Osteoblast (primary cell): ENCODE measurements around the gene TEX11. TPM values are rescaled to one million over a fixed set of nuclear protein-coding genes. Genes with fewer than 3 reads are reported as not detected.
"Not testable (repeated sequence)": the region's sequence is repeated elsewhere in the genome, so short reads cannot be mapped to it uniquely, and the experiment has no call there.

Experiments used
- DNase-seq: peaks from one replicate; pipeline ENCODE4 v3.0.0; 2011; ENCODE audit warnings: low spot score, mixed read lengths; ENCODE audit not compliant: insufficient read length; ENCODE audit errors: missing footprints
- H2AFZ ChIP-seq: 2 replicates; pipeline ENCODE4 v1.6.0; 2011; ENCODE audit warnings: mild to moderate bottlenecking, low read length
- H3K27ac ChIP-seq: 2 replicates; pipeline ENCODE4 v1.5.1; 2011; ENCODE audit warnings: mild to moderate bottlenecking, low read depth, low read length, moderate library complexity
- H3K27me3 ChIP-seq: 2 replicates; pipeline ENCODE4 v1.6.0; 2012; ENCODE audit warnings: mild to moderate bottlenecking, control low read depth, inconsistent platforms, low read length, moderate library complexity; ENCODE audit not compliant: insufficient read depth
- H3K36me3 ChIP-seq: 2 replicates; pipeline ENCODE4 v1.5.1; 2011; ENCODE audit warnings: mild to moderate bottlenecking, low read length, control low read depth, moderate library complexity; ENCODE audit not compliant: insufficient read depth
- H3K4me1 ChIP-seq: 2 replicates; pipeline ENCODE4 v1.5.1; 2011; ENCODE audit warnings: mild to moderate bottlenecking, low read length, control low read depth, moderate library complexity; ENCODE audit not compliant: insufficient read depth
- H3K4me2 ChIP-seq: 2 replicates; pipeline ENCODE4 v1.6.0; 2011; ENCODE audit warnings: mild to moderate bottlenecking, low read length; ENCODE audit not compliant: insufficient read depth
- H3K4me3 ChIP-seq: fragments of 200-600 bp; sonication (generic); 3 replicates; pipeline ENCODE4 v1.5.1; 2012; ENCODE audit warnings: mild to moderate bottlenecking, low read length, inconsistent platforms; ENCODE audit not compliant: insufficient read depth
- H3K79me2 ChIP-seq: 2 replicates; pipeline ENCODE4 v1.6.0; 2012; ENCODE audit warnings: mild to moderate bottlenecking, low read length, control low read depth, inconsistent platforms; ENCODE audit not compliant: insufficient read depth
- H3K9me3 ChIP-seq: 2 replicates; pipeline ENCODE4 v1.5.1; 2011; ENCODE audit warnings: low read depth, low read length, control low read depth
- H4K20me1 ChIP-seq: 2 replicates; pipeline ENCODE4 v1.6.0; 2012; ENCODE audit warnings: mild to moderate bottlenecking, low read length, control low read depth; ENCODE audit not compliant: insufficient read depth
- CTCF ChIP-seq: IDR thresholded peaks from 2 replicates; pipeline ENCODE4 v1.5.1; 2011; ENCODE audit warnings: mild to moderate bottlenecking, low read depth, low read length, moderate library complexity; ENCODE audit errors: extremely low read depth
- total RNA-seq: library from RNA; depleted of rRNA; stranded (reverse); fragments of >200 nt; gene quantifications from 2 replicates; pipeline ENCODE4 v1.2.3, GENCODE V29; 2012

TEX11 gene
- total RNA-seq, 1 donor = not detected

DNA sequence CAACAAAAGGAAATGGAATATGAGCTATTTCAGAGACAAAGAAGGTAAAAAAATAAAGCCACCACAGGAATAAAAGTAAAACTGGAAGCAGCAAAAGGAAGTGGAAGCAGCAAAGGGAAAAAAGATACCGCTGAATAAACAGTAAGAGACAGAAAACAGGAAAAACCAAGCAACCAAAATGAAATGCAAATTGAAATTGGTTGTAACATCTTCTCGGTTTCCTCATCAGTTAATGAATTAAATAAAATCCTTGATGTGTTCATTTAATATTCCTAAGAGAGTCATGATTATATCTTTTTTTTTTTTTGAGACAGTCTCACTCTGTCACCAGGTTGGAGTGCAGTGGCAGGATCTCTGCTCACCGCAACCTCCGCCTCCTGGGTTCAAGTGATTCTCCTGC is 331.1 kb downstream of the TEX11 start:
- no peak overlapping the region for H3K4me2 ChIP-seq
- H3K36me3 ChIP-seq = no peaks in the 10 kb centered on the region
- H2AFZ ChIP-seq = no peak overlapping the region
- TF ChIP-seq CTCF = no peak
- DNase-seq = no peak
- no peaks in the 10 kb centered on the region for H3K4me1 ChIP-seq
- H3K79me2 ChIP-seq = no peaks in the 10 kb centered on the region
- H4K20me1 ChIP-seq = no peaks in the 10 kb centered on the region
- no peak overlapping the region for H3K4me3 ChIP-seq
- H3K27me3 ChIP-seq = no peaks in the 10 kb centered on the region
- H3K9me3 ChIP-seq = no peaks in the 10 kb centered on the region
- no peak overlapping the region for H3K27ac ChIP-seq

- not testable (repeated sequence) for DNase-seq, H3K4me1 ChIP-seq, H3K27me3 ChIP-seq, H3K9me3 ChIP-seq, H3K36me3 ChIP-seq, H4K20me1 ChIP-seq, H3K4me2 ChIP-seq, H3K4me3 ChIP-seq, H3K79me2 ChIP-seq, H2AFZ ChIP-seq, H3K27ac ChIP-seq
These were observed 338.5 kb downstream of the TEX11 start for GRCh38 chrX:70569922-70570576.

- Histone ChIP-seq H3K79me2 (no peaks in the 10 kb centered on the region), H3K4me3 (no peak overlapping the region), H3K36me3 (no peaks in the 10 kb centered on the region), H4K20me1 (no peaks in the 10 kb centered on the region), H3K4me1 (no peaks in the 10 kb centered on the region), H3K9me3 (no peaks in the 10 kb centered on the region), H3K27me3 (peaks cover 6% of the 10 kb centered on the region), H2AFZ (no peak overlapping the region), H3K4me2 (no peak overlapping the region), H3K27ac (no peak overlapping the region)
- DNase-seq = no peak
- no peak for TF ChIP-seq CTCF
These were observed 353.6 kb downstream of the TEX11 start for GRCh38 chrX:70554948-70555347.

DNA sequence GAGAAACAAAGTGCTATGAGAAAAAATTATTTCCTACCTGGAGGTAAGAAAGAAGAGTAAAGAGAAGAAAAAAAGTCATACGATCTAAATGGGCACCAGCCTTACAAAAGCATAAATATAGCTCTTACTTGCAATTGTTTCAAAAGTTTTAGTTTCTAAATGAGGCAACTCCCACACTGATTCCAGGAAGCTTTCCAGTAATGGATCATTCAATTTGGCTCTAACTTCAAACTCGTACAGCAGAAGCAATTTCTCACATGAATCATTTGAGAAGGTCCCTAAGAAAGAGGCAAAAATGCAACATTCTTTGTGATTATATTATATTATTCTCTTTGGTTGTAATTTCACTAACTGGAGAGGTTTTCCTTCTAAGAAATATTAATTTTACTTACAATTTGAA is 354.0 kb downstream of the TEX11 start:
- Histone ChIP-seq H2AFZ (no peak overlapping the region), H3K27ac (no peak overlapping the region), H3K4me1 (no peaks in the 10 kb centered on the region), H3K36me3 (no peaks in the 10 kb centered on the region), H3K79me2 (no peaks in the 10 kb centered on the region), H4K20me1 (no peaks in the 10 kb centered on the region), H3K4me3 (no peak overlapping the region), H3K9me3 (no peaks in the 10 kb centered on the region), H3K27me3 (peaks cover 6% of the 10 kb centered on the region), H3K4me2 (no peak overlapping the region)
- no peak for TF ChIP-seq CTCF
- DNase-seq = no peak
